BE2C (cell line): ENCODE measurements around the gene CRYGA.

Source experiments
- DNase-seq: peaks from one replicate; pipeline ENCODE4 v3.0.0-alpha.2; 2020
- H3K27me3 ChIP-seq: fragments of 250-450 bp; sonication (Bioruptor Pico); 2 replicates; pipeline ENCODE4 v1.5.1; 2020; ENCODE audit warnings: mild to moderate bottlenecking
- H3K36me3 ChIP-seq: fragments of 250-450 bp; sonication (Bioruptor Pico); 2 replicates; pipeline ENCODE4 v1.5.1; 2020; ENCODE audit warnings: mild to moderate bottlenecking
- H3K4me1 ChIP-seq: fragments of 250-450 bp; sonication (Bioruptor Pico); 2 replicates; pipeline ENCODE4 v1.5.1; 2020
- H3K4me3 ChIP-seq: 2 replicates; pipeline ENCODE4 v1.5.1; 2011; ENCODE audit warnings: low read depth, low read length
- H3K9me3 ChIP-seq: fragments of 250-450 bp; sonication (Bioruptor Pico); 2 replicates; pipeline ENCODE4 v1.5.1; 2020
- TF ChIP-seq, protein P1 (sequence below): IDR thresholded peaks from 2 replicates; pipeline ENCODE4 v1.5.1; 2012; ENCODE audit warnings: mild to moderate bottlenecking, low read depth, low read length

Gene CRYGA

DNA sequence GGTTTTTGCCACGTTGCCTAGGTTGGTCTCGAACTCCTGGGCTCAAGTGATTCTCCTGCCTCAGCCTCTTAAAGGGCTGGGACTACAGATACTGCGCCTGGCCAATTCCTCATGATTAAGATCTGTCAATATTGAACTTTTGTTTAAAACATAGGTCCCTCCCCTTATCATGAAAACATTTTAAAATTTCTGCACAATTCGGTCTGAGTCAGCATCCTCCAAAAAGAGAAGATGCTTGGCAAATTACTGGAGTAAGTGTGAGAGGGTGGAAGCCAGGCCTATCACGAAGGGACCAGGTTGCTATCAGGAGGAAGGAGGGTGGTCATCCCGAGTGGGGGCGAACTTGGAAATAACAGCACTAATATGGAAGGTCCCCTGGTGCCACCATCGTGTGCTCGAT lies 10.8 kb upstream of the CRYGA start:
- TF ChIP-seq, protein P1, sequence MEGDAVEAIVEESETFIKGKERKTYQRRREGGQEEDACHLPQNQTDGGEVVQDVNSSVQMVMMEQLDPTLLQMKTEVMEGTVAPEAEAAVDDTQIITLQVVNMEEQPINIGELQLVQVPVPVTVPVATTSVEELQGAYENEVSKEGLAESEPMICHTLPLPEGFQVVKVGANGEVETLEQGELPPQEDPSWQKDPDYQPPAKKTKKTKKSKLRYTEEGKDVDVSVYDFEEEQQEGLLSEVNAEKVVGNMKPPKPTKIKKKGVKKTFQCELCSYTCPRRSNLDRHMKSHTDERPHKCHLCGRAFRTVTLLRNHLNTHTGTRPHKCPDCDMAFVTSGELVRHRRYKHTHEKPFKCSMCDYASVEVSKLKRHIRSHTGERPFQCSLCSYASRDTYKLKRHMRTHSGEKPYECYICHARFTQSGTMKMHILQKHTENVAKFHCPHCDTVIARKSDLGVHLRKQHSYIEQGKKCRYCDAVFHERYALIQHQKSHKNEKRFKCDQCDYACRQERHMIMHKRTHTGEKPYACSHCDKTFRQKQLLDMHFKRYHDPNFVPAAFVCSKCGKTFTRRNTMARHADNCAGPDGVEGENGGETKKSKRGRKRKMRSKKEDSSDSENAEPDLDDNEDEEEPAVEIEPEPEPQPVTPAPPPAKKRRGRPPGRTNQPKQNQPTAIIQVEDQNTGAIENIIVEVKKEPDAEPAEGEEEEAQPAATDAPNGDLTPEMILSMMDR, result no peak
- H3K27me3 ChIP-seq, result no peaks in the 10 kb centered on the region
- H3K4me1 ChIP-seq, result no peaks in the 10 kb centered on the region; the same call in 1 of the 2 replicates
- no peak for DNase-seq
- H3K36me3 ChIP-seq, result no peaks in the 10 kb centered on the region
- no peaks in the 10 kb centered on the region for H3K9me3 ChIP-seq
- no peak overlapping the region for H3K4me3 ChIP-seq

DNA sequence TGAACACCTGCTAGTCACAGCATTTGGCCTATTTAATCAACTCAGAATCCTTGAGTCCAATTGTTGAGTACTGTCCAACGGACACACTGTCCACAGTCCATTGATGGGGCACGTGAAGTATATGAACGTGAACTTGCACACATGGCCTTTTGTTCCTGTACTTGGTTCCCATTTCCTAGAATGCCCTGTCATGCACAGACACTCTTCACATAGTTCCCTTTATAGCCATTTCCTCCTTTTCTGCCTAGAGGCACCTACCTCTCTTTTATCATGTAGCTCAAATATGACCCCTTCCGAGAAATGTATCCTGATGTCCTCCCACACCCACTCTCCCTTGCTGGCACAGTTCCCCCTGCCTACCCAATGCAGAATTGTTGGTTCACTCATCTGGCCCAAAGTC lies 8.7 kb upstream of the CRYGA start:
- TF ChIP-seq, protein P1, result no peak
- Histone ChIP-seq H3K36me3 (no peaks in the 10 kb centered on the region), H3K27me3 (no peaks in the 10 kb centered on the region), H3K4me1 (no peaks in the 10 kb centered on the region; the same call in 1 of the 2 replicates), H3K4me3 (no peak overlapping the region), H3K9me3 (no peaks in the 10 kb centered on the region)
- no peak for DNase-seq

DNA sequence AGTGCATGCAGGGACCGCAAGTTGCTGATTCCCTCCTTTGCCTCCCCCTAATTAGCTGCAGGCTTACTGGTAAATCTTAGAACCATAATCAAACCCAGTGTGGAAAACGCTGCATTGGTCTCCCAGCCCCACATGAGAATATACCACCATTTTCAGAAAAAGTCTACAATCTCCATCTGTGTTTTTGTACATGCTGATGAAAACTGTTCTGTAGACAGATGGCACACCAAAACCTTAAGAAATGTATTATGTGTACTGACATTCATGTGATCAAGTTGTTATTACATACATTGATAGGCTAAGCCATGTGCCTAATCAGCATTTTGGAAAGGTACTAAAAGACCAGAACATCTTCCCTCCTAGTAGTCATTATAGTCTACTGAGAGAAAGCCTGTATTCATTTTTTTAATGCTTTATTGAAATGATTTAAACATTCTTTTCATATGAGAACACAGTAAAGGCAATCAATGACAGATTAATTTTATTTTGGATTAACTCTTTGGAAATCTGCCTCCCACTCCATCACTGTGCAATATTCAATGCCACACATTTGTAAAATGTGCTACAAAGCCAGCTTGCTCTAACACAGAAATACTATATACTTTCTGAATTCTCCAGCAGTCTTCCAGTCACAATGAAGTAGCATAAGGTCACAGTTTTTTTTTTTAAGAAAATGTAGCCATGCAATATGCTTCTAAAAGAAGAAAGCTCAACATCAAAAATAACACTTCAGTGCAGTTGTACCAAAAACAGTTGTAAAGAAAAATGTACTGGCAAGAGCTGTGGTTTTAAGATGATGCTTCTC lies 1.8 kb upstream of the CRYGA start:
- Histone ChIP-seq H3K27me3 (no peaks in the 10 kb centered on the region), H3K4me3 (no peak overlapping the region), H3K36me3 (no peaks in the 10 kb centered on the region), H3K9me3 (no peaks in the 10 kb centered on the region), H3K4me1 (no peaks in the 10 kb centered on the region)
- no peak for DNase-seq
- TF ChIP-seq, protein P1, result no peak

DNA sequence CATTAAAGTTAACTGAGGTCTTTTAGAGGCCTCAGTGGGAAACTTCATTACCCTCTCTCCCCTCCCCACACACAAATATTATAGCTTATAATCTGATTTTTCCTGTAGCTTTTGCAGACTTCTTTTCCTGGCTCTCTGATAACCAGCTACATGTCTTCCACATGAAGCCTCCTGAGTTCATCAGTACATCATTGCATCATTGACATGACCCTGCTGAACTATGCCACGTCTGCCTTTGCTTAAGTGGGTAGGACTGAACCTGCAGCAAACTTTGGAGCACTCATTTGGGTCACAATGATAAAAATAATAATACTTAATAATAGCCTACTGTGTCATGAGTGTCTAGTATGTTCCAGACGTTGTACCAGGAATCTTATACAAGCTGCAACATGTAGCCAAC lies 7.0 kb downstream of the CRYGA start:
- Histone ChIP-seq H3K9me3 (no peaks in the 10 kb centered on the region), H3K36me3 (no peaks in the 10 kb centered on the region), H3K27me3 (no peaks in the 10 kb centered on the region), H3K4me1 (no peaks in the 10 kb centered on the region), H3K4me3 (no peak overlapping the region)
- TF ChIP-seq, protein P1, result no peak
- no peak for DNase-seq

DNA sequence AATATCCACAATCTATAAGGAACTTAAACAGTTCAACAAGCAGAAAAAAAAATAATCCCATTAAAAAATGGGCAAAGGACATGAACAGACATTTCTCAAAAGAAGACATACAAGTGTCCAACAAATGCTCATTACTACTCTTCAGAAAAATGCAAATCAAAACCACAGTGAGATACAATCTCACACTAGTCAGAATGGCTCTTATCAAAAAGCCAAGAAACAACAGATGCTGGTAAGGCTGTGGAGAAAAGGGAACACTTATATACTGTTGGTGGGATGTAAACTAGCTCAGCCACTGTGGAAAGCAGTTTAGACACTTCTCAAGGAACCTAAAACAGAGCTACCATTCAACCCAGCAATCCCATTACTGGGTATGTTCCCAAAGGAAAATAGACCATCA lies 10.2 kb downstream of the CRYGA start:
- Histone ChIP-seq H3K36me3 (no peaks in the 10 kb centered on the region), H3K27me3 (no peaks in the 10 kb centered on the region), H3K4me1 (no peaks in the 10 kb centered on the region), H3K9me3 (no peaks in the 10 kb centered on the region), H3K4me3 (no peak overlapping the region)
- DNase-seq, result no peak
- TF ChIP-seq, protein P1, result no peak

DNA sequence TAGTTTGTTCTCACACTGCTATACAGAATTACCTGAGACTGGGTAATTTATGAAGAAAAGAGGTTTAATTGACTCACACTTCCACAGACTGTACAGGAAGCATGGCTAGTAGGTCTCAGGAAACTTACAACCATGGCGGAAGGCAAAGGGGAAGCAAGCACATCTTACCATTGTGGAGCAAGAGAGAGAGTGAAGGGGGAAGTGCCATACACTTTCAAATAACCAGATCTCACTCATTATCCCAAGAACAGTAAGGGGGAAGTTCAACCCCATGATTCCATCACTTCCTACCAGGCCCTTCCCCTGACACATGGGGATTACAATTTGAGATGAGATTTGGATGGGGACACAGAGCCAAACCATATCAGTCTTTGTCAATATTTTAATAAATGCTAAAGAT lies 12.4 kb downstream of the CRYGA start:
- H3K27me3 ChIP-seq, result no peaks in the 10 kb centered on the region
- TF ChIP-seq, protein P1, result no peak
- no peak overlapping the region for H3K4me3 ChIP-seq
- no peaks in the 10 kb centered on the region for H3K9me3 ChIP-seq
- H3K36me3 ChIP-seq, result no peaks in the 10 kb centered on the region
- no peak for DNase-seq
- H3K4me1 ChIP-seq, result no peaks in the 10 kb centered on the region
